HG02763 (cell line): Measurements from ENCODE around the gene VEGFB.
A peak's percentile ranks its signal among the peaks of the same experiment; 100 is the strongest.

Source experiments
- ATAC-seq: cut with Tn5 transposase; IDR thresholded peaks from one replicate; pipeline ENCODE4 v1.9.1; 2021; ENCODE audit warnings: mild to moderate bottlenecking, moderate library complexity; ENCODE audit not compliant: unreplicated experiment

The VEGFB gene

DNA sequence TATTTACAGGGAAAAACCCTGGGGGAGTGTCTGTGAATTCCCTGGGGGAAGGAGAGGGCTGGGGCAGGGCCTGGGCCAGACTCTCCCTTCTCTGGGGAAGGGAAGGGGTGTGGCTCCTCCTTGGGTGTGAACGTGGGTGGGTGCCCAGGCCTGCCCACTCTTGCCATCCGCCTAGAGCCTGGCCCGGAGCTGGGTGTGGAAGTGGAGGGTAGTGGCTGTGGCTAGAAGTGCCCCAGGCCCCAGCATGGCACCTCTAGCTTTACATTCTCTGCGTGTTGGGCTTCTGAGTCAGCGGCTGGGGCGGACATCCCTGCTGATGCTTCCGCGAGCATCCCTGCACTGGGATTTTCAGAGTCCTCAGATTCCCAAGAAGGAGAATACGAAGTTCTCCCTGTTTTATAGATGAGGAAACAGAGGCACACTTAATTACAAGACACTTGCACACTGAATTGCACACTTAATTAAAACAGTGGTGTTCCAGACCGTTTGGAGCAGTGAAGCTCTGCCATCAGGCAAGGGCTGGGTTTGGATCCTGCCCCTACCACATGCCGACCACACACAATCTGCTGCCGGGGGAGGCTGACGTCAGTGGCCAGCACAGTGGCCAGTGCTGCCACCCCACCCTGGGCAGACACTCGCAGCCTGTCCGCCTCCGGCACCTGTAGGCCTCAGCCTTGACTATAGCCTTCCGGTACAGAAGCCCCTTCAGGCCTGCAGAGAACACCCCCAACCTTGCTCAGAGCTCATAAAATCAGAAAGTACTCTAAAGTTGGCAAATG is 42.5 kb downstream of the VEGFB start:
- no peak for ATAC-seq

DNA sequence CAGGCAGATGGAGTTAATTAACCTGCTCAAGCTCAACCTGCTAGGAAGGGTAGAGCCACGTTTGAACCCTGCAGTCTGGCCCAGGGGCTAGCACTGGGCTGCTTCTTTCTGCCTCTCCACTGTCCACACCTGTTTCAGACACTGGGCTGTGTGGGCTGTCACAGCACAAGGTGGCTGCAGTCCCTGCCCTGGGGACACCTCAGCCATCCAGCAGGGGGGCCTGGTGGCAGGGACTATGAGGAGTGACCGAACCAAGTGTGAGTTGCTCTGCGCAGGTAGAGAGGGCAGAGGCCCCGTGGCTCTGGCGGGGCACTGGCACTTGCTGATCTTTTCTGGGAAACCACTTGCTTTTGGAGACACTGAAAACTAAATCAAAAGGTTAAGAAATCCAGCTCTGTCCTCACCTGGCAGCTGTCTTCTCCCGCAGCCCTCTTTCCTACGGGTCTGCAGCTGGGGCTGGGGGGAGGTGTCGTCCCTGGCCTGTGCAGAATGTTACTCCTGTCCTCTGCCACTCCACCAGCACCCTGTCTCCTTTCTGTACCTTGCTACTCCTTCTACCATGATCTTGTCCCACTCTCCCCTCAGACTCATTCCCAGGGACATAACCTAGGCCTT is 44.3 kb downstream of the VEGFB start:
- ATAC-seq, result no peak

DNA sequence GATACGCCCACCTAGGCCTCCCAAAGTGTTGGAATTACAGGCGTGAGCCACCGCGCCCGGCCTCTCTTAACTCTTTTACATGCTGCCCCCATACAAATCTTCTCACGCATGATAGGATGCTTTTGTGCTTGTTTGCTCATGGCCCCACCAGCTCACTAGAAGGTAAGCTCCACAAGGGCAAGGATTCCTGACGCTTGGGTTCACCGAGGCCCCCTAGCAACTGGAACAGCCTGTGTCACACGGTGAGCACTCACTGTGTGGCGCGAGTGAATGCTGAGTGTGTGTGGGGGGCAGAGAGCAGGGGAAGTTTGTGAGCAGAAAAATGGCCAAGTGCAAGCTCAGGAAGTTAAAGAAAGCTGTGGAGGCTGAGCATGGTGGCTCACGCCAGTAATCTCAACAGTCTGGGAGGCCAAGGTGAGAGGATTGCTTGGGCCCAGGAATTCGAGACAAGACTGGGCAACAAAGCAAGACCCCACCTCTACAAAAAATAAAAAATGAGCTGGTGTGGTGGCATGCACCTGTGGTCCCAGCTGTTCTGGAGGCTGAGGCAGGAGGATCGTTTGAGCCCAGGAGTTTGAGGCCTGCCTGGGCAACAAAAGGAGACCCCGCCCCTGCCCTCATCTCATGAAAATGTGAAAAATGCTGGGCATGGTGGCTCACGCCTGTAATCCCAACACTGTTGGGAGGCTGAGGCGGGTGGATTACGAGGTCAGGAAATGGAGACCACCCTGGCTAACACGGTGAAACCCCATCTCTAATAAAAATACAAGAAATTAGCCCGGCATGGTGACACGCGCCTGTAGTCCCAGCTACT is 47.8 kb downstream of the VEGFB start:
- no peak for ATAC-seq

DNA sequence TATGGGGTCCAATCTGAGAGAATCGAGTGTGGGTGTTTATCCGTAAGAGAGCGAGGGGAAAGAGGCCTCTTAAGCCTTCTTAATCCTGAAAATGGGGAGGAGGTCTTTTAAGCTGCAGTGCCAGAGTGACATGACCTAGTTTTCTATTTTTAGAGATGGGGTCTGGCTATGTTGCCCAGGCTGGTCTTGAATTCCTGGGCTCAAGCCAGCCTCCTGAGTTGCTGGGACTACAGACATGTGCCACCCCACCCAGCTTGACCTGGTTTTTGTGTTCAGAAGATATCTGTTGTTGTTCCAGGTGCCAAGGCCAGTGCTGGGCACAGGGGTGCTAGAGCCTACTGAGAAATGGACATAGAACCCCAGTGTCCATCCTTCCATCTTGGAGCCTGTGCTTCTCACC is 48.7 kb downstream of the VEGFB start:
- ATAC-seq, result no peak

DNA sequence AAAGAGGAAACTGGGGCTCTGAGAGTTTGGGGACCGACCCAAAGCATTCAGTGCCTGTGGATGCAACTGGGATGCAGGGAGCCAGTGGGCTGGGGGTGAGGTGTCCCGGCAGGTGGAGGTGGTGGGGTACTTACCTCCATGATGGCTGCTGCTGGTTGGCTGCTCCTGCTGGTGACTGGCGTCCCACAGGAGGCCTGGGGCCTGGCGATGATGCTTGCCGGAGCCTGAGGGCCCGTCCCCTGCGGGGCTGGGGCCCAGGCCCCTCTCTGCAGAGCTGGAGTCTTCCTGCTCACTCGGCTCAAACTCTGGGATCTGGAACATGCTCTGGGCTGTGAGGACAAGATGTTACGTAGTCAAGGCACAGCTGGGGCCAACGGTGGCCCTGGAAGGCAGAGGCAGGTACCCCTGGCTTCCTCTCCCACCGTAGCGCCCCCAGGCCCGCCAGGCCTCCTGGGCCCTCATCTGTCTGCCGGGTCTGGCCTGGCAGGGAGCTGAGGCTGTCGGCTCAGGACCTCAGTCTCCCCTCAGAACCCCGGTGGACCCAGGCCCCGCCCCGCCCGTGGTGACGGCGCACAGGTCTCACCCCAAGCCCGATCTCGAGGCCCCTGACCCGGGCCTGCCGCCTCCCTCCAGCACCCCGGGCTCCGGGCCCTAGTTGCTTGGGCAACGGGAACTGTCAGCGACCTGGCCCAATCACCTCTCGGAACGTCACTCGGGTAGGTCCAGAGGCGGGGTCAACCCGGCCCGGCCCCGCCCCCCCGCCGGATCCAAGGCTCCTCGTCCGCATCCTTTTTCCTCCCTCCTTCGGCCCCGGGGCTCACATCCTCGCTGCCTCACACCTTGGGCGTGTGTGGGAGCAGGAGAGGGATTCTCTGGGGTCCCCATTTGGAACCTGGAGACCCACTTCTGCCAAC is 49.9 kb downstream of the VEGFB start, which contains the start of gene BAD:
Gene BAD (minus strand): TSS at position 618 of the 914 bp plus-strand sequence. CDS start 297 bp downstream, at position 321.
- ATAC-seq, result peak; percentile 72

DNA sequence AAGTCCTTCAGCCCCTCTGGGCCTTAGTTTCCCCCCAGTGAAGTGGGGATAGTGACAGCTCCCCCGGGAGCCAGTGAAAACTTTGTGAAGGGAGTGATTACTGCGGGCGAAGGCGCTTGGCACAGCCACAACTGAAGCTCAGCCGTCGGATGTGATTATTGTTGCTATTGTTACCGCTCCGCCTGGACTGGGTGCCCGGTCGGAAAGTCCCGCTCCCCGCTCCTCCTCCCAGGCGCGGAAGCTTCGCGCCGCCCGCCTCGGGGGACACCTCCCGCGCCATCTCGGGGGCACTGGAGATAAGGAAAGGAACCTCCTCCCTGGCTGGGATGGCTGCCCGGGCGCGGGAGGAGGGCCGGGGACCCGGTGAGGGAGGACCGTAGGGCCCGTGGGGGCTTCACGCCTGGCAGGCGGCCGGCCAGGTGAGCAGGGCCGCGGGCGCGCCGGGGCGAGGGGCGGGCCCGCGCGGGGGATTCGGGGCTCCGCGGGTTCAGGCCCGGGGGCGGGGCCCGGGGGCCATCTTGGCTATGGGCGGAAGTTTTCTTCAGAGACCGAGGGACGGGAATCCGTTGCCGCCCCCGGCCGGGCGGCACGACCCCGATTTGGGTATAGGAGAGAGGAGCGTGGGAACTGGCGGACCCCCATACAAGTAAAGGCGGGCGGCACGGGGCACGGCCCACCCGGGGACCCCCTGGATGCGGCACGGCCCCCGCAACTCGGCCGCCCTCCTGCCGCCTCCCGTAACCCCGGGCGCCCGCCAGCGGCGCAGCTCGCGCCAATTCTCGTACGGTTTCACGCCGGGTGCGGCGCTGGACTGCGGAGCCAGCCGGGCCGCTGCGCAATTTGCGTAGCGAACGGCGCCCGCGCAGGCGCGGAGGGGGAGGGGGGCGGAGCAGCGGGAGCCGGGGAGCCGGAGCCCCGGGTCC is 50.8 kb downstream of the VEGFB start, which contains the start of gene GPR137:
Gene GPR137 (plus strand): TSS at position 887 of the 923 bp plus-strand sequence. CDS start 677 bp downstream, outside the sequence.
- ATAC-seq, result peak; percentile 59

DNA sequence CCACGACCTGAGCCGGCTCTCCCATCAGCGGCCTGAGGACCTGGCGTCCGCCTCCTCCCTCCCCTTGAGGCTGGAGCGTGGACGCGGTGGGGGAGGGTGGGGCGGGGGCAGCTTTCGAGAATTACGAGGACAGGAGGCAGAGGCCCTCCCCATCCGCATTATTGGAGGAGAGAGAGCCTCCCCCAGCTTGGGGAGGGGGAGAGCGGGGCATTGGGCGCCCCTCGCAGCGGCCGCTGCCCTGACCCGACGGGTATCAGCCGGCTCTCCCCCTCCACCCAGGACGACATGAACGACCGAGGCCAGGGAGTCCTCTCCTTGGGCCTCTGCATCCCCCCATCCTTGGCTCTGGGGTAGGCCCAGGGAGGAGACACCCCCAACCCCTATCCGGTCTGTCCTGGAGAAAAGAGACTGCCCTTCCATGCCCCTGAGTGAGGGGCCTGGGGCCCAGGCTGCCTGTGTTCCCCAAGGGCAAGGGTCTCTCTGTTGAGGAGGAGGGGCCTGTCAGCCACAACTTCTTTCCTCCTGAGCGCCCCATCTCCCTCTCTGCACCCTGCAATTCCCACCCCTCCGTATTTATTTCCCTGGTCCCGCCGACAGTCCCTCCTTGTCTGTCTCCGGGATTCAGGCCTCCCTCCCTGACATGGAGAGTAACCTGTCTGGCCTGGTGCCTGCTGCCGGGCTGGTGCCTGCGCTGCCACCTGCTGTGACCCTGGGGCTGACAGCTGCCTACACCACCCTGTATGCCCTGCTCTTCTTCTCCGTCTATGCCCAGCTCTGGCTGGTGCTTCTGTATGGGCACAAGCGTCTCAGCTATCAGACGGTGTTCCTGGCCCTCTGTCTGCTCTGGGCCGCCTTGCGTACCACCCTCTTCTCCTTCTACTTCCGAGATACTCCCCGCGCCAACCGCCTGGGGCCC is 51.8 kb downstream of the VEGFB start:
- ATAC-seq, result no peak

DNA sequence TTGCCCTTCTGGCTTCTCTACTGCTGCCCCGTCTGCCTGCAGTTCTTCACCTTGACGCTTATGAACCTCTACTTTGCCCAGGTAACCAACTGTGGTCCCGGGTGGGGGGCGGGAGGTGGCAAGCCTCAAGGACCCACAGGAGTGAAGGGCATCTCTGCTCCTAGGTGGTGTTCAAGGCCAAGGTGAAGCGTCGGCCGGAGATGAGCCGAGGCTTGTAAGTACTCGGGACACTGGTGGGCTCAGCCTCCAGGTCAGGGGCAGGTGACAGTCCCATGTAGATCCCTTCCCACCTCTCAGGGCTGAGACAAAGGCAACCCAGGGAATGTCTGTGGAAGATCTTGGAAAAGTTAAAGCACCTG is 52.4 kb downstream of the VEGFB start:
- no peak for ATAC-seq

DNA sequence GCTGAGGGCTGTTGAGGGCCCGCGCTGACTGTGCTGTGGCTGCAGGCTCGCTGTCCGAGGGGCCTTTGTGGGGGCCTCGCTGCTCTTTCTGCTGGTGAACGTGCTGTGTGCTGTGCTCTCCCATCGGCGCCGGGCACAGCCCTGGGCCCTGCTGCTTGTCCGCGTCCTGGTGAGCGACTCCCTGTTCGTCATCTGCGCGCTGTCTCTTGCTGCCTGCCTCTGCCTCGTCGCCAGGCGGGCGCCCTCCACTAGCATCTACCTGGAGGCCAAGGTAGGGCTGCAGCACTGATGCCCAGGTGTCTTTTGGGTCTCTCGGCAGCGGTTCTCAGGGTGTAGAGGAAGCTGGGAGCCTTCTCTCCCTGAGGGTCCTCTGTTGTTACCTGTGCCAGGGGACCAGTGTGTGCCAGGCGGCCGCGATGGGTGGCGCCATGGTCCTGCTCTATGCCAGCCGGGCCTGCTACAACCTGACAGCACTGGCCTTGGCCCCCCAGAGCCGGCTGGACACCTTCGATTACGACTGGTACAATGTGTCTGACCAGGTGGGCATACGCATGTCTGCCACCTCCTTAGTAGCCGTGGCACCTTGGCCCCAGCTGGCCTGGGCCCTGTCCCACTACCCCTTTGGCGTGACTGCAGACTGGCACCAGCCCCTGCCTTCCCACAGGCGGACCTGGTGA is 53.4 kb downstream of the VEGFB start:
- ATAC-seq, result no peak

DNA sequence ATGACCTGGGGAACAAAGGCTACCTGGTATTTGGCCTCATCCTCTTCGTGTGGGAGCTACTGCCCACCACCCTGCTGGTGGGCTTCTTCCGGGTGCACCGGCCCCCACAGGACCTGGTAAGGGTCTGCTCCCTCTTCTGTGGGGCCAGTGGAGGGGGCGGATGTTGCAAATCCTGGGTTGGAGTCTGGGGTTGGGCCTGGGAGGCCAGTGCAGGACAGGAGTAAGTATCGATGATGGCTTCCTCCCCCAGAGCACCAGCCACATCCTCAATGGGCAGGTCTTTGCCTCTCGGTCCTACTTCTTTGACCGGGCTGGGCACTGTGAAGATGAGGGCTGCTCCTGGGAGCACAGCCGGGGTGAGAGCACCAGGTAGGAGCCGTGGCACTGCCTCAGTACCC is 54.0 kb downstream of the VEGFB start:
- ATAC-seq, result no peak
